CD4-positive, alpha-beta T cell treated with Interleukin-6 at 100 ng/mL for 8 hours (primary cell): Measurements from ENCODE around the gene VKORC1.
A peak's percentile ranks its signal among the peaks of the same experiment; 100 is the strongest.
"Not testable (repeated sequence)": the region's sequence is repeated elsewhere in the genome, so short reads cannot be mapped to it uniquely, and the experiment has no call there.

Source experiments
- DNase-seq: peaks from one replicate; pipeline ENCODE4 v3.0.0-alpha.2; 2020; ENCODE audit warnings: mixed read lengths, low spot score

The VKORC1 gene

DNA sequence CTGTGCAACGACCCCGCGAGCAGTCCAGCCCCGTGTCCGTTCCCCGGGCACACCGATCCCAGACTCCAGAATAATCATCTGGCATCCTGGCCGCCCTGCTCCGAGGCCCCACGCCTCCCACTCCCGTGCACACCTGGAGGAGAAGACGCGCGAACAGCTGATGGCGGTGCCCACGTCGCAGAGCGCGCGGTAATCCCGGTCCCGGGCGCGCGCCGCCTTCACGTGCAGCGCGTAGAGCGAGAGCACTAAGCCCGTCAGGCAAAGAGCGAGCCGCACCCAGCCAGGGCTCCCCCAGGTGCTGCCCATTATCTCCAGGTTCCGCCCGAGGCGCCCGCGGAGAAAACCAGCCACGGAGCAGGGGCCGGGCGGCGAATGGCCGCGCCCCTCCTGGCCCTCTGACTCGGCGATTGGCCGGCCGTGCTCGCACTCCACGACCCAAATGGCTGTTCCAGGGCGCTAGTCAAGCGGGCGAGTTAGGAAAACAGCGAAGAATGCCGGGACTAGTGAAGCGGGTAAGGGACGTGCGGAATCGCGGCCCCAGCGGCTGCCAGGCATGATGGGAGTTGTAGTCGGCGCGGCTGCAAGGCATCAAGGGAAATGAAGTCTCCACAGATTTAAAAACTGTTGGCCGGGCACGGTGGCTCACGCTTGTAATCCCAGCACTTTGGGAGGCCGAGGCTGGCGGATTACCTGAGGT, at the start of gene VKORC1:
Gene VKORC1 (minus strand): TSS at position 374 of the 697 bp plus-strand sequence. CDS start 68 bp downstream, at position 306.
- DNase-seq: peak; percentile 88

DNA sequence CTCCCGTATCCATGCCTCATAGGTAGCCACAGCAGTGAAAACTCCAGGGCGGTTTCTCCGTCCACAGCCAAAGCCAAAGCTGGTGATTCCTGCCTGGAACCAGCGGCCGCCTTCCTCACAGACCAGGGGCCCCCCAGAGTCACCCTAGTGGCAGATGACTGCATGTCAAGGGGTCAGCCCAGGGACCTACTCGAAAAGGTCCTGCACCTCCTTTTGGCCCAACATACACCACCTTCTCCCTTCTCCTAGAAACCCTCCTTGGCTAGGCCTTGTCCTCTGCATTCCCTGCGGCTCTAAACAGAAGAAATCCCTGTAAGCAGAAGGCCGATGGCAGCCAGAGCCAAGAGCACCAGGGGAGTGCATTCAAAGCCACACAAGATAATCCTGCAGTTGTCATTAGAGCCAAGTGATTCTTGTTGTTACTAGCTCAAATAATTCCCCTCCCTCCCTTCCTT, 49.1 kb upstream of the VKORC1 start:
- DNase-seq: no peak

DNA sequence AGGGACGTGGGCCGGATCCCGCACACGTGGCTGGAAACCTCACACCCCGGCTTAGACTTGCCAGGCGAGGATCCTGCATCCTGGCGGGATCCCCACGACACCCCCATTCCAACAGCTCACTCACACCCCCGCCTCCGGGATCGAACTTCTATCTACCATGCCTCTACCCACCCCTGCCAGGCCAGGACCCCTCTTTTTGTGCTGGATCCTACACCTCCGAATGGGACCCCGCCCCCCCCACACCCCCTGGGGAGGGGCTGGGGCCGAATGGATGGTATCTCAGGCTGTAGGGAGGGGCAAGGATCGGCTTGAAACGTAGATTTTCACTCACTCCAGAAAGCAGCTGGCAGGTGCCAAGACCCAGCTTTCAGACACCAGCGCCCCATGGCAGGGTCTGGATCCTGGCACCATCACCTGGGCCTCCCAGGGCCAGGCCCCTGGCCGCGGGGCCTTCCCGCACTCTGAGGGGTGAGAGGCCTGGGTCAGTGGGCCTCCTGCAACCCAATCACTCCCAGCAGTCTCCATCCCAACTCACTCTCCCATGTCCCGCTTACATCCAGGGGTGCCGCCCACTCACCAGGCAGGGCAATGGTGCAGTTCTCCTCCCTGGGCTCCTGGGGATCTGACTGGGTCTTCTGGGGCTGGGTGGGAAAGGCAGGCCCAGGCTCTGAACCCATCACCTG, 48.6 kb upstream of the VKORC1 start:
- no peak for DNase-seq

DNA sequence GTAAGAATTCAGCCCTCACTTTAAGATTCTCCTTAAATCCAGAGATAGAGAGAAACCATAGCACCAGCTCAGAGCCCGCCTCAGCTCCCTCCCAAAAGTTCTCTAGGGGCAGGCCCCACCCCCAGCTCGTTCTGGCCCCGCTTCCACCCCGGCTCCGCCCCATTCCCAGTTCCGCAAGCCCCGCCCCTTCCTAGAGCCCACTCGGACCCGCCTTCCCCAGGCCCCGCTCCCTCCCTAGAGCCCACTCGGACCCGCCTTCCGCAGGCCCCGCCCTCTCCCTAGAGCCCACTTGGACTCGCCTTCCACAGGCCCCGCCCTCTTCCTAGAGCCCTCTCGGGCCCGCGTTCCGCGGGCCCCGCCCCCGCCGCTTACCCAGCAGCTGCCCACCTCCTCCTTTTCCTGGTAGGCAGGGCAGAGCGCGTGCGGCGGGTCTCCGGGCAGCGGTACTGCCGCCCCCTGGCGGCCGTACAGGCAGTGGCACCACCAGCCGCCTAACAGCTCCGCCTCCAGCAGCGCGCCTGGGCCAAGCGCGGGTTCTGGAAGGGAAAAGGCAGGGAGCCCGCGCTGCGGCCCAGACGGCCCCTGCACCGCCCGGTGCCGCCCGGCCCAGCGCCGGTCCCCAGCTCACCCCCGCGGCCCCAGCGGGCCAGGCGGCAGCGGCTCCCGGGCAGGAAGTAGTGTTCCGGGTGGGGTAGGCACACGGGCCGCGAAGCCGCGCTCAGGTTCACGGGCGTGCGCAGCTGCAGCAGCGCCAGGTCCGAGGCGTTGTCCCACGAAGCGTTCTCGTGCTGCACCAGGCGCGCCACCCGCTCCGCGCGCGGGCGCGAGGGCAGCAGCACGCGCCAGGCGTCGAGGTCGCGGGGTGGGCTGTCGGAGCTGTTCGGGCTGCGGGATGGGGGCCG, 47.8 kb upstream of the VKORC1 start:
- DNase-seq: peak; percentile 100

DNA sequence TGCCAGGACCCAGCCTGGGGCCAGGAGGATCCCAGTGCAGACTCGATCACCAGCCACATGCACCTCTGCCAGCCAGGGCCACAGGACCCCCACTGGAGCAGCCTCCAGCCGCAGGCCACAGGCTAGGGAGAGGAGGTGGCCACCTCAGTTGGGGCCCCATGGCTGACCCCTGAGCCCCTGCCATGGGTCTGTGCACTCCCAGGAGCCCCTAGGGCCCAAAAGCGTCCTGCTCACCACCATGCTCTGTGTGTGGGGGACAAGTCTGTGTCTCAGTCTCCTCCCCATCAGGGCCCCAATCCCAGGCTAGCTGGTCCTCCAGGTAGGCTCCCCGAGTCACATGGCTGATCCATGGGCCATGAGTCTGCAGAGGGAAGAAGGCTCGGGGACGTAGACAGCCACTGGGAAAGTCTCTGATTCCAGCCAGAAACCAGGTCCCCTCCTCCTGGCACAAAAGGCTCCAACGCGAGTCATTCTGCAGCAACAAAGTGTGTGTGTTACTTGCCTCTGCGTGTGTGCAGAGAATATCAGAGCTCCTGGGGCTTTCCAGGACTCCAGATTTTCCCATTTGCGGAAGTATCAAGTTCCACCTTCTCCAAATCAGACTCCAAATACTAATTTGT, 47.0 kb upstream of the VKORC1 start:
- no peak for DNase-seq

DNA sequence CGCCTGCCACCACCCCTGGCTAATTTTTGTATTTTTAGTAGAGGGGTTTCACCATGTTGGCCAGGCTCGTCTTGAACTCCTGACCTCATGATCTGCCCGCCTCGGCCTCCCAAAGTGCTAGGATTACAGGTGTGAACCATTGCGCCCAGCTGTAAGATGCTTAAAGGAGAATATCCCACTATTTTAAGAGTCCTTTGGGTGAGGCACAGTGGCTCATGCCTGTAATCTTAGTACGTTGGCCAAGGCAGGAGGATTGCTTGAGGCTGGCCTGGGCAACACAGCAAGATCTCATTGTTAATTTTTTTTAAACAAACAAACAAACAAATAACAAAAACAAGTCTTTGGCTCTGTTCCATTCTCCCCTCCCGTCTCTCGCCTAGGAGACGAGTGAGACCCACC, 46.5 kb upstream of the VKORC1 start:
- DNase-seq: not testable (repeated sequence)

DNA sequence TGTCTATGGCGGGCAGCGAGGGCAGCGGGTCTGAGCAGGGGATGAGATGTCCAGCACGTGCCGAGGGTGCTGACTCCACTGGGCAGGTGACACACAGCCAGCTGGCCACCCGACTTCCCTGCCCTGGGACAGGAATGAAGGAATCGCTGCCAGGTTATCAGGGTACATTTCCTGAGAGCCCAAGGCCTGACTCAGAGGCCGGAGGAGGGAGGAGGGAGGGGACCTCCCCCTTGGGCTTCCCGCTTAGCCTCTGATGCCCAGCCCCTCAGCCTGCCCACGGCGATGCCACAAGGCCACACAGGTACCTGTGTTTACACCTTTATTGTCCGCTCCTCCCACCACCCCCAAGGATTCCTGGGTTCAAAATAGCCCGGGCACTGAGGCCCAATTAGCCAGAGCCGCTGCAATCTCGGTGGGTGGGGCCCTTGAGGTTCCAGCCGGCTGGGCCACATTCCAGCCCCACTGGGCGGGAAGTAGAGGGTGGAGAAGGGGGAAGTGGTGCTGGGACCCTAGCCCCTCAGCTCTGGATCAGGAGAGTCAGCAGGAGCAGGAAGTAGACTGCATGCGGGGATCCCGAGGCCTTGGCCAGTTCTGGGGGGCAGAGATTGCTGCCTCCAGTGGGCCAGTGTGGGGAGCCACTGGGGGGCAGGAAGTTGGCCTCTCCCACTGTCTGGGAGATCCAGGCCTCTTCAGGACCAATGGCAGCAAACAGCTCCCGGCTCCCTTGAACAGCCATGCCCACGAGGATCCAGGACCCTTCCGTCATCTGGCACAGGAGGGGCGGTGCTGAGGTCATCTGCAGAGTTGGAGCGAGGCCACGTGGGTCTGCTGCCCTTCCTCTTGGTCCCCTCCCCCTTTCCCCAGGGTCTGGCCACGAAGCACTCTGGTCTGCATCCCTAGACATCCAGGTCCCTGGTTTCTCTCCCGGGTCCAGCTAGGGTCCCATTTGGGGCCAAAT, 44.3 kb upstream of the VKORC1 start:
- no peak for DNase-seq

DNA sequence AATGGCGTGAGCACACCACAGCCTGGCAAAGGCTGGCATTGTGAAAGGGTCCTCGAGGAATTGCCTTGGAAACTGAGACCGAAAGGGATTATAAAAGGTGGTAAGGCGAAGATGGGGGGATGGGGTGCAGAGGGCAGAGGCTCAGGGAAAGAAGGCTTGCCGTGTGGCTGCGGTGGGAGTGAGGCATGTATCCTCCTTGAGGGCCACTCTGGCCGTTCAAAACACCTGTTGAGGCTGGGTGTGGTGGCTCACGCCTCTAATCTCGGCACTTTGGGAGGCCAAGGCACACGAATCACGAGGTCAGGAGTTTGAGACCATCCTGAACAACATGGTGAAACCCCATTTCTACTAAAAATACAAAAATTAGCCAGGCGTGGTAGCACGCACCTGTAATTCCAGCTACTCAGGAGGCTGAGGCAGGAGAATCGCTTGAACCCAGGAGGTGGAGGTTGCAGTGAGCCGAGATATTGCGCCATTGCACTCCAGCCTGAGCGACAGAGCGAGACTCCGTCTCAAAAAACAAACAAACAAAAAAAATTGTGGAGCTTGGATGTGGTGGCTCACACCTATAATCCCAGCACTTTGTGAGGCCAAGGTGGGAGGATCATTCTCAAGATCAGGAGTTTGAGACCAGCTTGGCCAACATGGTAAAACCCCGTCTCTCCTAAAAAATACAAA, 42.4 kb upstream of the VKORC1 start:
- not testable (repeated sequence) for DNase-seq

DNA sequence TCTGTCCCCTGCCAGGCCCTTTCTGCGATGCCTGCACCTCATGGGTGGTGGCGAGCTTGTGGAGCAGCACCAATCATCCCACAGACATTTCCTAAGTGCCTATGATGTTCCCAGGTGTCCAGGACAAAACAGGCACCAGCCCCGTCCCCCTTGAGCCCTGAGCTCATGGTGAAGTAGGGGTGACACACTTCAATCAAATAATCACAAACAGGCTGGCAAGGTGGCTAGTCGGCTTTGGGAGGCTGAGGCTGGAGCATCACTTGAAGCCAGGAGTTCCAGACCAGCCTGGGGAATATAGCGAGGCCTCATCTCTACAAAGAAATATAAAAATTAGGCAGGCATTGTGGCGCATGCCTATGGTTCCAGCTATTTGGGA, 41.7 kb upstream of the VKORC1 start:
- no peak for DNase-seq

DNA sequence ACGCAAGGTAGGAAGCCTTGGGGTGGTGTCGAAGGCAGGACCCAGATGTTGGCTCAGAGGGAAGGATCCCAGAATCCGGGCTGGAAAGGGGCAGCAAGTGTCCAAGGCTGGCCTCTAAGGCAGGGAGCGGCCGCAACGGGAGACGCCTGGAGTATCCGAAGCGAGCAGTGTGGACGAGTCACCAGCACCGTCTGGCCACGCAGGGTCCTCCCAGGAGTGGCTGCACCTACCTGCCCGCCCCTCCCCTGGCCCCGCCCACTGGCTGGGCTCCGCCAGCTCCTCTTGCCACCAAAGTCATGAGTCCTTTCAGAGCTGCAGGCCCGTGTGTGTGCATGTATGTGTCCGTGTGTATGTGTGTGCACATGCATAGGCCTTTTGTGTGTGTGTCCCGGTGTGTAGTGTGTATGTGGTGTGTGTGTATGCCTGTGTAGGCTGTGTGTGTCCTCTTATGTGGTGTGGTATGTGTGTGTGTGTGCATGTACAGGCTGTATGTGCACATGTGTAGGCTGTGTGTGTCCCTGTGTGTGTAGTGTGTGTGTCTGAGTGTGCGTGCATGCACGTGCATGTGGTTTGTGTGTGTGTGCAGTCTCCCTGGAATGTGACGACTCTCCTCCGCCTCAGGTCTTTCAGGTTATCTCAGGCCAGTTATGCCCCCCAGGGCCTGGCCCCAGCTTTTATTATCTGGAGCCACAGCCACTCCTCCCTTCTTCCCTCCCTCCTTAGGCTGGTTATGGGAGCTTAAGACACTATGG, 41.1 kb upstream of the VKORC1 start, which contains the start of gene PRSS8:
Gene PRSS8 (minus strand): TSS at position 193 of the 752 bp plus-strand sequence. CDS start 229 bp downstream, outside the sequence.
- DNase-seq: no peak

DNA sequence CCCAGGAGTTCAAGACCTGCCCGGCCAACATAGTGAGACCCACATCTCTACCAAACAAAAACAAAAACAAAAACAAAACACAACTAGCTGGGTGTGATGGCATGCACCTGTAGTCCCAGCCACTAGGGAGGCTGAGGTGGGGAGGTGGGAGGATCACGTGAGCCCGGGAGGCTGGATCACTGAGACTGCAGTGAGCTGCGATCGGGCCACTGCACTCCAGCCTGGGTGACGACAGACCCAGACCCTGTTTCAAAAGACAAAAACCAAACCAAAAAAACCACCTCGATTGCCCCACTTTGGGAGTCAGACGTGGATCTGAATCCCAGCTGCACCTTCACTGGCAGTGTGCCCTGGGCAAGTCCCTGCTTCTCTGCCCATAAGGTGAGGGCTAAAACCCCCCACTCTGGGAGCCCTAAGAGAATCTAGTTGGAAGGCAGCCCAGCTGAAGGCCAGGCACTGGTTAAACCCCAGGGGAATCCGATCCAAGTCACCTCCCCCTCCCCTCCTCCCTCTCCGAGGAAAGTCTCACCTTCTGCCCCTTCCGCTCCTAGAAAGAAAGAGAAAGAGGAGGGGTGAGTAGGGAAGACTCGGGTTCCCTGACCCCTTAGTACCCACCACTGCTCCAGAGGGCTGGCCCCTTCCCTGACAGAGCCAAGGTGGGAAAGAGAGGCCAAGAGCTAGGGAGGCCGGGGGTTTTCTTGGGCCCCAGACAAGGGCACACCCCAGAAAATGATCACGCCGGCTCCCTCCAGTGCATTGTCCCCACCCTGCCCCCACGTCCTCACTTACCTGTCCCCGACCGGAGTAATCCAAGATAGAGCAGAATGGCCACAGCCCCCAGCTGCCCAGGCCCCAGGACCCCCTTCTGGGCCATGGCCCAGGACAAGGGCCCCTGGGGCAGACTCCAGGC, 40.3 kb upstream of the VKORC1 start:
- no peak for DNase-seq

DNA sequence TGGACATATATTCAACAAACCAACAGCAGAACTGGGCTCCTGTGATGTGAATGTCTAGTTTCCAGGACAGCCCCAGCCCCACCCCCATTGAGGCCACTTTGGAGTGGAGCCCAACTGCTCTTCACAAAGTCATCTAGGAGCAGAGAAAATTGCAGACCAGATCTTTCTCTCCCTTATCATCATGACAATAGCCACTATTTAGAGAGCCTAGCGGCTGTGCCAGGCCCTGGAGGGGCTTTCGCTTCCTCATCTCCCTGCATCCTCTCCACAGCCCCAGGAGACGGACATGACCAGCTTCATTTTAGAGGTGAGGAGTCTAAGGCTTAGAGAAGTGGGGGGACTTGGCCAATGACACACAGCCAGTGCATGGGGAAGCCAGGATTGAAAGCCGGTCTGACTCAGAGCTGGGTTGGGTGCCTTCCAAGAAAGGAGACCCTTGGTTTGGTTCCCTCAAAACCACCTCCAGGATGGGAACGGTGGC, 39.5 kb upstream of the VKORC1 start:
- DNase-seq: no peak

DNA sequence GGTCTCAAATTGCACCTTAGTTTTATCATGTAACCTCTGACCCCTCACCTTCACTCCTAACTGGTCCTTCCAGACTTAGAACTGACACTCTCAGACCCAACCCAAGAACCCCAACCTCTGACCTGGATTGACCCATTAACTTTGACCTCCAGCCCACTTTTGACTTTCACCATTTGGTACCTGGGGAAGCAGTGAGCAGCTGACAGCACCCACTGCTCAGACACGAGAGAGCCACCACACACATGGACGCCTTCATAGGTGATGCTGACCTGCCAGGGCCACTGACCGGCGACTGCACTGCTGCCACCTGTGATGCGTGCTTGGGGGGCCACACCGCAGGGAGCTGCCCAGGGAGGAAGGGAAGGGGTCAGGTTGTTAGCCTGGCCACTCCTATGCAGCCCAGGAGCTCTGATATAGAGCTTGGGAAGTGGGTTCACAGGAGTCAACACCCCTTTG, 38.5 kb upstream of the VKORC1 start:
- no peak for DNase-seq

DNA sequence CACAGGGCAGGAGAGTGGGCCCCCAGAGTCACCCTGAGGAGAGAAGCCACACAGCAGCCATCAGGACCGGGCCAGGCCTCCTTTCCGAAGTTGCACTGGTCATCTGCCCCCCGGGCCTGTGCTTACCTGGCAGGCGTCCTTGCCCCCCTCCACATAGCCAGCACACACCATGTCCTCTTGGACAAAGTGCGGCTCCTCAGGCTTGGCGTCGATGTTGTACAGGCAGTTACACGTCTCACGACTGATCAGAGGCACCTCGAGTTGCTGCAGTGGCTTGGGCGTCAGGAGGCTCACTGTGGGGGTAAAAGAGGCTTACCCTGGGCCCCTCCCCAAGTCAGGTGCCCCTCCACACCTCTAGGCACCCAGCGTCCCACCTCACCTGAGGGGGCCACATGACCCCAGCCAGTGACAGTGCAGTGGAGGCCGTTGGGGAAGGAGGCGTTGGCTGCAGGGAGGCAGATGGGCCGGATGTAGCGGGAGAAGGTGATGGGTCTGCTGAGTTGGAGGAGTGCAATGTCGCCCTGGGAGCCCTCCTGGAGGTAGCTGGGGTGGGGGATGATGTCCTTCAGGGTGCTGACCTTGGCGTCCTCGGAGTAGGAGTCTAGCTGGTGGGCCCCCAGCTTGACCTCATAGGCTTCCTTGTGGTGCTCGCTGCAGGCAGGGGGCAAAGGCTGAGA, 37.8 kb upstream of the VKORC1 start:
- no peak for DNase-seq

DNA sequence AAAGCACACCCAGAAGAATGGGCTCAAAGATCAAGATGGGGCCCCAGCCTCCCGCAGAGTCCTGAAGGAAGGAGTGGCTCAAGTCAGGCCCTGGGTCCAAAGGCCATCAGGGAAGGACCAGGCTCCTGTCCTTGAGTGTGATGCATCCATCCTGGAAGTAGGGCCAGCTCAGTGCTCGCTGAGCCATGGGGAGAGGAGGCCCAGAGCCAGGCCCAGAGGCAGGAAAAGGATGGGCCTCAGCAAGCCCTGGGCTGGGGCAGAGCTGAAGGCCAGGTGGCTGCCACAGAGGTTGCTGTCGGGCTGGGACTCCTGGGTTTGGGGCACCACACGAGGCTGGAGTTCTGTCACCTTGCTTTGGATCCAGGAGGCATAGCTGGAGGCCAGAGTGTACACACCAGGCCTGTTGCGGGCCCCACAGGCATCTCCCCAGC, 37.3 kb upstream of the VKORC1 start:
- no peak for DNase-seq

DNA sequence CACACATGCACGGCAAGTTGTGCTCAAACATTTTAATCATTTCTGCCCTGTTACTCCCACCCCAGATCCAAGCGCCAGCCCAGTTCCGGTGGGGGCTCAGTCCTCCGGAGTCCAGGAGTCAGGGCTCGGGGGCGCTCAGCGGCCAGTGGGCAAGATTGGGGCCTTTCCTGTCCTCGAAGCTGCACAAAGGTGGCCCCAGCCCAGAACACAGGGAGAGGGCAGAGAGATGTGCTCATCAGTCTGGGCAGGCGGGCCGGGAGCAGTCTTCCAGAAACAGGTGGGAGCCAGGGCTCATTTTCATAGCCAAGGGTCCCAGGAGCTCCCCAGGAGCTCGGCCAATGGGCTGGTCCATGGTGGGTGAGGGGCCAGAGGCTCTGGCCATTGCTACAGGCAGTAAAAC, 36.8 kb upstream of the VKORC1 start:
- DNase-seq: no peak

DNA sequence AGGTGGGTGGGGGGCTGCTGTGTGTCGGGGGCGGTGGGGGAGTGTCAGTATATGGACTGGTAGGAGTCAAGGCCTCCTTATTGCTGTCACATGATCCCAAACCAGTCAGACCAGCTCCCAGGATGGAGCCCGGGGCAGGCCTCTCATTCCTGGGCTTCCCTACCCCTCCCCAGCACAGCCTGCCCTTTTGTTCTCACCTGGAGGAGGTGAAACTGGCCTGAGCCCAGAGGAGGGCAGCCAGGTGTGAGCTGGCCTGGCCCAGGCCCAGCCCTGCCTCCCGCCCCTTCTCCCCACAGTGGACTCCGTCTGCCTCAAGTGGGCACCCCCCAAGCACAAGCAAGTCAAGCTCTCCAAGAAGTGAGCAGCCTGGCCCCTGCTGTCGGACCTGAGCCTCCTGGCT, 36.3 kb upstream of the VKORC1 start:
- no peak for DNase-seq
